ENCODE measurements around the gene SENP5.

SENP5 gene

GRCh38 chr3:196962108-196962929, 94.6 kb downstream of the SENP5 start:
- TF ChIP-seq TAF1 (IDR thresholded peaks at IDR 0.05; ENCODE audit: borderline replicate concordance, insufficient read depth, low read length) (no peak), FOXP2 (optimal IDR thresholded peaks at IDR 0.05; ENCODE audit: borderline replicate concordance, extremely low read depth, extremely low read length, insufficient read depth) (no peak), SIN3A (IDR thresholded peaks at IDR 0.05; ENCODE audit: borderline replicate concordance, insufficient read depth, low read length) (no peak), POLR2AphosphoS5 (IDR thresholded peaks at IDR 0.05; ENCODE audit: low read depth, low read length) (no peak)
- TF ChIP-seq, protein P1, sequence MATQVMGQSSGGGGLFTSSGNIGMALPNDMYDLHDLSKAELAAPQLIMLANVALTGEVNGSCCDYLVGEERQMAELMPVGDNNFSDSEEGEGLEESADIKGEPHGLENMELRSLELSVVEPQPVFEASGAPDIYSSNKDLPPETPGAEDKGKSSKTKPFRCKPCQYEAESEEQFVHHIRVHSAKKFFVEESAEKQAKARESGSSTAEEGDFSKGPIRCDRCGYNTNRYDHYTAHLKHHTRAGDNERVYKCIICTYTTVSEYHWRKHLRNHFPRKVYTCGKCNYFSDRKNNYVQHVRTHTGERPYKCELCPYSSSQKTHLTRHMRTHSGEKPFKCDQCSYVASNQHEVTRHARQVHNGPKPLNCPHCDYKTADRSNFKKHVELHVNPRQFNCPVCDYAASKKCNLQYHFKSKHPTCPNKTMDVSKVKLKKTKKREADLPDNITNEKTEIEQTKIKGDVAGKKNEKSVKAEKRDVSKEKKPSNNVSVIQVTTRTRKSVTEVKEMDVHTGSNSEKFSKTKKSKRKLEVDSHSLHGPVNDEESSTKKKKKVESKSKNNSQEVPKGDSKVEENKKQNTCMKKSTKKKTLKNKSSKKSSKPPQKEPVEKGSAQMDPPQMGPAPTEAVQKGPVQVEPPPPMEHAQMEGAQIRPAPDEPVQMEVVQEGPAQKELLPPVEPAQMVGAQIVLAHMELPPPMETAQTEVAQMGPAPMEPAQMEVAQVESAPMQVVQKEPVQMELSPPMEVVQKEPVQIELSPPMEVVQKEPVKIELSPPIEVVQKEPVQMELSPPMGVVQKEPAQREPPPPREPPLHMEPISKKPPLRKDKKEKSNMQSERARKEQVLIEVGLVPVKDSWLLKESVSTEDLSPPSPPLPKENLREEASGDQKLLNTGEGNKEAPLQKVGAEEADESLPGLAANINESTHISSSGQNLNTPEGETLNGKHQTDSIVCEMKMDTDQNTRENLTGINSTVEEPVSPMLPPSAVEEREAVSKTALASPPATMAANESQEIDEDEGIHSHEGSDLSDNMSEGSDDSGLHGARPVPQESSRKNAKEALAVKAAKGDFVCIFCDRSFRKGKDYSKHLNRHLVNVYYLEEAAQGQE (IDR thresholded peaks at IDR 0.05; ENCODE audit: insufficient read depth in 1 of 2, low read depth in 2 of 2, low read length in 2 of 2): no peak

DNA sequence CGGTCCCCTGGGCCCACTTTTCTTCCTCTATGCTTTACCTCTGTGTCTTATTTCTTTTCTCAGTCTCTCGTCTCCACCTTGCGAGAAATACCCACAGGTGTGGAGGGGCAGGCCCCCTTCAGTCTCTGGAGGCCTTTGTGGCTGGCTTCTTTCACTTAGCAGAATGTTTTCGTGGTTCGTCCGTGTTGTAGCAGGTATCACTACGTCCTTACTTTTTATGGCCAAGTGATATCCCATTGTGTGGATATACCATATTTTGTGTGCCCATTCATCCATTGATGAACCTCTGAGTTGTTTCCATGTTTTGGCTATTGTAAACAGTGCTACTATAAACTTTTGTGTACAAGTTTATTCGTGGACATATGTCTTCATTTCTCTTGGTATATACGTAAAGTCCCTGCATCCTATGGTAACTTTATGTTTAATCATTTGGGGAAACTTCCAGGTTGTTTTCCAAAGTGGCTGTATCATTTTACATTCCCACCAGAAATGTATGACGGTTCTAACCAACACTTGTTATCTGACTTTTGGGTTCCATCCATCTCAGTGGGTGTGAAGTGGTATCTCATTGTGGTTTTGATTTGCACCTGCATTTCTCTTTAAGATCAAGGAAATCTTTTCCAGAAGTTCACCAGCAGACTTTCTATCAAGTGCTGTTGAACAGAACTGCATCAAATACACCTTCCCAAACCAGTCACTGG, 95.4 kb downstream of the SENP5 start:
- no peak for TF ChIP-seq TAF1 (IDR thresholded peaks at IDR 0.05; ENCODE audit: borderline replicate concordance, insufficient read depth, low read length)
- TF ChIP-seq SIN3A (IDR thresholded peaks at IDR 0.05; ENCODE audit: borderline replicate concordance, insufficient read depth, low read length): no peak
- no peak for TF ChIP-seq FOXP2 (optimal IDR thresholded peaks at IDR 0.05; ENCODE audit: borderline replicate concordance, extremely low read depth, extremely low read length, insufficient read depth)
- TF ChIP-seq, protein P1 (IDR thresholded peaks at IDR 0.05; ENCODE audit: insufficient read depth in 1 of 2, low read depth in 2 of 2, low read length in 2 of 2): no peak
- TF ChIP-seq POLR2AphosphoS5 (IDR thresholded peaks at IDR 0.05; ENCODE audit: low read depth, low read length): no peak

- TF ChIP-seq, protein P1 (IDR thresholded peaks at IDR 0.05; ENCODE audit: insufficient read depth in 1 of 2, low read depth in 2 of 2, low read length in 2 of 2): no peak
- TF ChIP-seq POLR2AphosphoS5 (IDR thresholded peaks at IDR 0.05; ENCODE audit: low read depth, low read length) (no peak), TAF1 (IDR thresholded peaks at IDR 0.05; ENCODE audit: borderline replicate concordance, insufficient read depth, low read length) (no peak), SIN3A (IDR thresholded peaks at IDR 0.05; ENCODE audit: borderline replicate concordance, insufficient read depth, low read length) (no peak), FOXP2 (optimal IDR thresholded peaks at IDR 0.05; ENCODE audit: borderline replicate concordance, extremely low read depth, extremely low read length, insufficient read depth) (no peak)
Measured at GRCh38 chr3:196963631-196963953, 95.9 kb downstream of the SENP5 start.

DNA sequence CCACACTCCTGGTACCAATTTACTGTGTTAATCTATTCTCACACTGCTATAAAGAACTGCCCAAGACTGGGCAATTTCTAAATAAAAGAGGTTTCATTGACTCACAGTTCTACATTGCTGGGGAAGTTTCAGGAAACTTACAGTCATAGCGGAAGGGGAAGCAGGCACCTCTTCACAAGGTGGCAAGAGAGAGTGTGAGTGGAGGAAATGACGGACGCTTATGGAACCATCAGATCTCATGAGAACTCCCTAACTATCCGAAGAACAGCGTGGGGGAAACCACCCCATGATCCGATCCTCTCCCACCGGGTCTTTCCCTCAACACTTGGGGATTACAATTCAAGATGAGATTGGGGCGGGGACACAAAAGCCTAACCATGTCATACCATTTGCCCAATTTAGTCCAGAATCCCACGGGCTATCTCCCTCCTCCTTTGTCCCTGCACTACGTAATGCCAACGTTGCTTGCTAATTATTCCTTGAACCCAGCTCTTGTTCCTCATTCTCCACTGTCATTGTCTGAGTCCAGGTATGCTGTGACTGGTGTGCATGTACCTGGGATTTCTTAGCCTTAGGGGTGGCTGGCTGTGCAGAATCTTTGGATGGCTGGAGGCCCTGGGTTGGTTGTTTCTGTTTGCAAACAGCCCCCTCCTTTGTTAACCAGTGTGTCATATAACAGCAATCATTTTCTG, 97.5 kb downstream of the SENP5 start:
- TF ChIP-seq POLR2AphosphoS5 (IDR thresholded peaks at IDR 0.05; ENCODE audit: low read depth, low read length): no peak
- TF ChIP-seq SIN3A (IDR thresholded peaks at IDR 0.05; ENCODE audit: borderline replicate concordance, insufficient read depth, low read length): no peak
- TF ChIP-seq, protein P1 (IDR thresholded peaks at IDR 0.05; ENCODE audit: insufficient read depth in 1 of 2, low read depth in 2 of 2, low read length in 2 of 2): no peak
- no peak for TF ChIP-seq FOXP2 (optimal IDR thresholded peaks at IDR 0.05; ENCODE audit: borderline replicate concordance, extremely low read depth, extremely low read length, insufficient read depth)
- TF ChIP-seq TAF1 (IDR thresholded peaks at IDR 0.05; ENCODE audit: borderline replicate concordance, insufficient read depth, low read length): no peak
